Common myeloid progenitor, CD34-positive (primary cell): Measurements from ENCODE around the gene EFEMP2.
A peak's percentile ranks its signal among the peaks of the same experiment; 100 is the strongest.

Source experiments
- CTCF ChIA-PET: fragments of 350-600 bp; sonication (Branson Sonifier 250); formaldehyde crosslinking; loops from one replicate; lab custom pipeline; 2021; ENCODE audit warnings: antibody characterized with exemption; lab: Charles Lee
- POLR2A ChIA-PET: fragments of 350-600 bp; sonication (Branson Sonifier 250); formaldehyde crosslinking; loops from one replicate; lab custom pipeline; 2021; ENCODE audit warnings: antibody characterized with exemption; lab: Charles Lee
- DNase-seq, 3 donors: peaks; one replicate each; pipeline versions ENCODE4 v3.0.0 to v3.0.0-alpha.2; 2013
- H3K27ac ChIP-seq, 2 experiments: 1 replicate in 1 of 2; 2 replicates in 1 of 2; pipeline ENCODE4 v1.7.0; 2013; ENCODE audit warnings: inconsistent platforms in 2 of 2, low read length in 2 of 2, mild to moderate bottlenecking in 2 of 2, low read depth in 1 of 2, moderate library complexity in 1 of 2; ENCODE audit not compliant: severe bottlenecking in 2 of 2, insufficient read depth in 1 of 2, poor library complexity in 1 of 2
- H3K27me3 ChIP-seq, 5 experiments: replicated peaks in 2 of 5; 1 replicate in 3 of 5; 2 replicates in 2 of 5; pipeline versions ENCODE4 v1.6.1 to v1.7.0; 2013; ENCODE audit warnings: low read length in 4 of 5, mild to moderate bottlenecking in 2 of 5, moderate library complexity in 2 of 5, inconsistent platforms in 1 of 5; ENCODE audit not compliant: insufficient read depth in 5 of 5, control insufficient read depth in 4 of 5
- H3K36me3 ChIP-seq, 4 experiments: 1 replicate in 2 of 4; 2 replicates in 2 of 4; pipeline versions ENCODE4 v1.6.1 to v1.7.0; 2013; ENCODE audit warnings: low read length in 3 of 4, control low read depth in 1 of 4, mild to moderate bottlenecking in 1 of 4; ENCODE audit not compliant: control insufficient read depth in 4 of 4, insufficient read depth in 4 of 4
- H3K4me1 ChIP-seq, 4 experiments: 1 replicate in 3 of 4; 2 replicates in 1 of 4; pipeline versions ENCODE4 v1.6.1 to v1.7.1; 2013; ENCODE audit warnings: low read length in 3 of 4, mild to moderate bottlenecking in 3 of 4, control low read depth in 1 of 4, inconsistent platforms in 1 of 4, moderate library complexity in 1 of 4; ENCODE audit not compliant: control insufficient read depth in 4 of 4, insufficient read depth in 4 of 4; ENCODE audit errors: control extremely low read depth in 1 of 4
- H3K4me3 ChIP-seq, 7 experiments: 1 replicate in 4 of 7; 2 replicates in 3 of 7; pipeline versions ENCODE4 v1.5.1 to v1.7.0; 2013; ENCODE audit warnings: mild to moderate bottlenecking in 7 of 7, low read length in 6 of 7, moderate library complexity in 6 of 7, inconsistent platforms in 2 of 7, low read depth in 2 of 7, control low read depth in 1 of 7; ENCODE audit not compliant: insufficient read depth in 4 of 7, control insufficient read depth in 1 of 7; ENCODE audit errors: extremely low read depth in 1 of 7
- H3K9me3 ChIP-seq, 5 experiments: 1 replicate in 4 of 5; 2 replicates in 1 of 5; pipeline versions ENCODE4 v1.6.1 to v1.7.1; 2013; ENCODE audit warnings: low read length in 4 of 5, mild to moderate bottlenecking in 2 of 5, inconsistent platforms in 1 of 5, low read depth in 1 of 5, moderate library complexity in 1 of 5; ENCODE audit not compliant: control insufficient read depth in 4 of 5, insufficient read depth in 2 of 5; ENCODE audit errors: control extremely low read depth in 1 of 5
- WGBS: methylation state at CpG from one replicate; pipeline ENCODE4 v1.1.5; 2013; ENCODE audit not compliant: insufficient coverage; 5-methylcytosine and 5-hydroxymethylcytosine counted together

EFEMP2 gene

DNA sequence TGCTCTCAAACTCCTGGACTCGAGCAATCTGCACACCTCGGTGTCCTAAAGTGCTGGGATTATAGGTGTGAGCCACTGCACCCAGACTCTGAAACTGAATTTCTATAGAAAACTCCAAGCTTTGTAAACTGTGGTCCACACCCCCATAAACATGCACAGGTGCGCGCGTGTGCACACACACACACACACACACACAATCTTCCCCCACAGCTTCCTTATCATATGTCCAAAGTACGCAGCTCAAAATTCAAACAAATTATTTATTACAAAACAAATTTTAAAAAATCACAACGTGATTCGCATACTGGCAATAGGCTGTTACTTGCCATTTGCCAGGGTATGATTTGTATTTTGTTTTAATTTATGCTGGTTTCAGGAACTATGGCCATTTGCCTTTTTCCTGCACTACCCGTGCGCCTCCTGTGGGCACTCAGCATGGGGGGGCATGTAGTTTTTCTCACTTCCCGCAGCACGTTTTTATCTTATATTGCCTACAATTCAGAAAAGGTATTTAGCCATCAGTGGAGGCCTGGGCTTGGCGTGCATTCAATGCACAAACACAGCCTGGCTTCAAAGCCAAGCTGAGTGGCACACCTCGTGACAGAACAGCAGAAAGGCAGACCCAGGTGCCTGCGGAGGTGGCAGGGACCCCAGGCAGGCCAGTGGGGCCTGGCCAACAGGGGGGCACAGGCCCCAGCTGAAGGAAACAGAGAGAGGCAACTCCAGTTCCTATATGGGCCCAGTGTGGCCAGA, 49.6 kb downstream of the EFEMP2 start:
- Histone ChIP-seq H3K36me3 (no peaks in the 10 kb centered on the region), H3K9me3 (no peaks in the 10 kb centered on the region), H3K4me1 (peaks cover 0 to 7% (median 6%) of the 10 kb centered on the region in 4 experiments), H3K4me3 (no peak overlapping the region), H3K27me3 (no peaks in the 10 kb centered on the region), H3K27ac (no peak overlapping the region)
- CTCF ChIA-PET, result interaction anchor here (0.6 to 9.7 kb wide), 8 partner anchors 17 to 512 kb away, joined by 3 to 137 read pairs (median 3); partner anchors contain the start of genes AP5B1 and FIBP
- POLR2A ChIA-PET, result no interaction called here
- WGBS, result 87% methylated on average over 5 of the region's 15 CpGs
- DNase-seq, result peak in 1 of 3 donors; percentile 13

DNA sequence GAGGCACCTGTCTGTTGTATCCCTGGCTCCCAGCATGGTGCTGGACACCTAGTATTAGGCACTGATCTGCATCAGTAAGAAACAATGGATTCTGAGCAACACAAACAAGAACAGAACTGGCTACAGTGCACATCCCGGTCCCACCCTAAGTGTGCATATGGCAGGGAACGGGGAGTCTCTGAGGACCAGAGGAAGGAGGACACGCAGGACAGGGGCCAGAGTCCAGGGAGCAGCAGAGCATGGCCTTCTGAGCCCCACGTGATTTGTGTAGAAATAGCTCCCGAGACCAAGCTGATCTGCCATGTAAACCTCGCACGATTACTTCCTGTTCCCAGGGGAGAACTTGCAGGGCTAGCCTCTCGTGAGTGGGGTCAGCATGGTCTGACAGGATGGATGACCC, 51.5 kb downstream of the EFEMP2 start:
- Histone ChIP-seq H3K4me3 (no peak overlapping the region), H3K27ac (no peak overlapping the region), H3K4me1 (peaks cover 3 to 17% (median 15%) of the 10 kb centered on the region in 4 experiments), H3K9me3 (no peaks in the 10 kb centered on the region), H3K27me3 (no peaks in the 10 kb centered on the region), H3K36me3 (no peaks in the 10 kb centered on the region)
- ChIA-PET CTCF (interaction anchor here (1.2 to 9.7 kb wide), 4 partner anchors 41 to 109 kb away, joined by 3 to 137 read pairs (median 24); partner anchors contain the start of genes AP5B1 and KAT5), POLR2A (interaction anchor here (0.7 kb wide), 1 partner anchor 57 kb away, joined by 5 read pairs; no protein-coding TSS in a partner anchor)
- DNase-seq, result no peak
- 82% methylated on average over 8 of the region's 8 CpGs for WGBS

DNA sequence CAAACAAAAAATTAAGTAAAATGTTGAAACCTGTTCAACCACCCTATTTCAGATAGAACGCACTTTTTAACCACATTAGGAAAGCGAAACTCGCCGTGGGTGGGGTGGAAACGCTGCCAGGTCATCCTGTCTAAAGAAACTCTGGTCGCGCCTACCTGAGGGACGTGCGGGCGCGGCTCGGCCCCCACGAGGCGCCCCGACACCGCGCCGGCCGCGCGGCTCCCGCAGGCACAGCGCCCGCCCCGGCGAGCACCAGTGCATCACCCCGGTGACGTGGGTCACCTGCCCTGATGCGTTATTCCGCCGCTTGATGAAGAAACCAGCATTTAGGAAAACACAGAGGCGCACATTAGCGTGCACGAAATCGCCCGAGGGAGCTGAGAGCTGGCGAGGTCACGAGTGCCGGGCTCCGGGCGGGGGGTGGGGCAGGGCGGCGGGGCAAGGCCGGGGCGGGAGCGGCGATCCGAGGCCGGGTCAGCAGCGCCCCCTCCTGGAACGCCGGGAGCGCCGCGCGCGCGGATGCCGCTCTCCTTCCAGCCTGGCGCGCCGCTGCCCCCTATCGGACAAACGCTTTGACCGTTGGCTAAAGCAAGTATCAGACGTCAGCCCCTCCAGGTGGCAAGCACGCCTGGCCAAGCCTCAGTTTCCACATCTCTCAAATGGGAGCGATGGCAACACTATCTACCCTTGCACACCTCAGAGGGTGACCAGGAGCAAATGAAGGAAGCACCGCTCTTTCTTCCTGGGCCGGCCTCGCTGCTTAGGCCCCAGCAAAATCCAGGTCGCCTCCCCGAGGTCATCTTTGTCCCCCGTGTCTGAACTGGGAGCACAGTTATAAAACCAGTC, 54.5 kb downstream of the EFEMP2 start:
- Histone ChIP-seq H3K9me3 (no peaks in the 10 kb centered on the region), H3K4me3 (peak overlapping the region; percentile 50 to 89 (median 75)), H3K27me3 (no peaks in the 10 kb centered on the region), H3K36me3 (no peaks in the 10 kb centered on the region), H3K27ac (peak overlapping the region in 1 of 2 experiments; percentile 62), H3K4me1 (peaks cover 3 to 17% (median 15%) of the 10 kb centered on the region in 4 experiments)
- ChIA-PET POLR2A (no interaction called here), CTCF (interaction anchor here (0.7 to 9.7 kb wide), 25 partner anchors 9 to 192 kb away, joined by 3 to 137 read pairs (median 5); partner anchors contain the start of genes AP5B1 and KAT5)
- peak; percentile 87 to 93 (median 92) for DNase-seq
- WGBS, result 8% methylated on average over 72 of the region's 74 CpGs

DNA sequence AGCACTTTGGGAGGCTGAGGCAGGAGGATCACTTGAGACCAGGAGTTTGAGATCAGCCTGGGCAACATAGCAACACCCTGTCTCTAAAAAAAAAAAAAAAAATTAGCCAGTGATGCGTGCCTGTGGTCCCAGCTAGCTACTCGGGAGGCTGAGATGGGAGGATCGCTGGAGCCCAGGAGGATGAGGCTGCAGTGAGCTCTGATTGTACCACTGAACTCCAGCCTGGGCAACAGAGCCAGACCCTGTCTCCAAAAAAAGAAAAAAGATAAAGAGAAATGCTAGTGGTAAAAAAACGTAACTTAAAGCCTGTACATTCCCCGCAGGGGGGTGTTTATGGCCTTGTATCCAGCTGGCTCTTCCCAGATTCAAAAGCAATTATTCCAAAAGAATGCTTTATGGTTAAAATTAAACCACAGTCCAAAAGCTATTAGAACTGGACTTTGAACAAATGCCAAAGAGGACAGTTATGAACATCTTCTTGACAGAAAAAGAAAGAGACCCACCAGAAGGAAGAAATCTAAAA, 55.2 kb downstream of the EFEMP2 start:
- Histone ChIP-seq H3K4me3 (peak overlapping the region; percentile 50 to 89 (median 75)), H3K4me1 (peaks cover 3 to 17% (median 15%) of the 10 kb centered on the region in 4 experiments), H3K27me3 (no peaks in the 10 kb centered on the region), H3K27ac (peak overlapping the region in 1 of 2 experiments; percentile 62), H3K9me3 (no peaks in the 10 kb centered on the region), H3K36me3 (no peaks in the 10 kb centered on the region)
- WGBS, result 96% methylated on average over 3 of the region's 5 CpGs
- peak in 1 of 3 donors; percentile 10 for DNase-seq
- ChIA-PET CTCF (interaction anchor here (1.0 to 9.7 kb wide), 15 partner anchors 10 to 191 kb away, joined by 3 to 137 read pairs (median 5); partner anchors contain the start of genes AP5B1 and KAT5), POLR2A (no interaction called here)

DNA sequence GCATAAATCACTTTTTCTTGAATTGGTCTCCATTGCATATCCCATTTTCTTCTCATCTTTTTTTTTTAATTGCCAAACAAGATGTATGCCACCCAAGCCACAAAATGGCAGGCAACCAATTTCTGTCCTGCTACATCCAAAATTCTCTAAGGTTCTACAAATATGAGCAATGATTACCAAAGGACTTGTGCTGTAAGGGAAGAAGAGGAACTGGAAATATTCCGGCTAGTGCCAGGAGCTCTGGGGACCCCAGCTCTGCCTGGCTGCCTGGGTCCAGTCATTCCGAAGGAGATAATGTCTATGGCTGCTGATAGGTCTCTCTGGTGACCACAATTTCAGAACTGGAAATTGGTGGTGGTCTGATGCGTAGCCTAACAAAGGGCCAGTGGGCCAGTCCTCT, 55.9 kb downstream of the EFEMP2 start:
- POLR2A ChIA-PET, result no interaction called here
- Histone ChIP-seq H3K4me1 (peaks cover 3 to 17% (median 15%) of the 10 kb centered on the region in 4 experiments), H3K9me3 (no peaks in the 10 kb centered on the region), H3K27me3 (no peaks in the 10 kb centered on the region), H3K27ac (no peak overlapping the region), H3K36me3 (no peaks in the 10 kb centered on the region), H3K4me3 (no peak overlapping the region)
- CTCF ChIA-PET, result interaction anchor here (1.1 to 9.7 kb wide), 13 partner anchors 9 to 191 kb away, joined by 3 to 137 read pairs (median 5); partner anchors contain the start of genes AP5B1 and KAT5
- no peak for DNase-seq
- 96% methylated on average over 3 of the region's 3 CpGs for WGBS
